HUDEP-2 (cell line): Measurements from ENCODE around the gene SKI.
A peak's percentile ranks its signal among the peaks of the same experiment; 100 is the strongest.

ENCODE experiments used
- DNase-seq, 76 experiments: peaks; one replicate each; lab custom pipeline; 2025; ENCODE audit not compliant: unreplicated experiment in 76 of 76; lab: John Stamatoyannopoulos, UW

Gene SKI

GRCh38 chr1:2228157-2228594 is at the start of gene SKI:
TSS of gene SKI (plus strand) at chr1:2228319. CDS start at chr1:2228767, 448 bp downstream.
- DNase-seq, result no peak

GRCh38 chr1:2178875-2179274 is 49.2 kb upstream of the SKI start:
- no peak for DNase-seq

GRCh38 chr1:2179283-2180013 is 48.7 kb upstream of the SKI start:
- peak in 1 of 76 experiments; percentile 11 for DNase-seq

- no peak for DNase-seq
Measured at GRCh38 chr1:2180297-2181245, 47.5 kb upstream of the SKI start.

- DNase-seq, result no peak
Measured at GRCh38 chr1:2181271-2181670, 46.8 kb upstream of the SKI start.

- no peak for DNase-seq
Measured at GRCh38 chr1:2181752-2182151, 46.4 kb upstream of the SKI start.

- DNase-seq, result no peak
Measured at GRCh38 chr1:2182376-2182775, 45.7 kb upstream of the SKI start.

- DNase-seq, result no peak
Measured at GRCh38 chr1:2183937-2184334, 44.2 kb upstream of the SKI start.

- no peak for DNase-seq
Measured at GRCh38 chr1:2184531-2184930, 43.6 kb upstream of the SKI start.

- no peak for DNase-seq
Measured at GRCh38 chr1:2184934-2185333, 43.2 kb upstream of the SKI start.

- no peak for DNase-seq
Measured at GRCh38 chr1:2185880-2186855, 42.0 kb upstream of the SKI start.

- no peak for DNase-seq
Measured at GRCh38 chr1:2186901-2187300, 41.2 kb upstream of the SKI start.

- peak in 64 of 76 experiments; percentile 4 to 80 (median 47) for DNase-seq
Measured at GRCh38 chr1:2187619-2188018, 40.5 kb upstream of the SKI start.

GRCh38 chr1:2188336-2188735 is 39.8 kb upstream of the SKI start:
- DNase-seq, result no peak

GRCh38 chr1:2189459-2190425 is 38.4 kb upstream of the SKI start:
- DNase-seq, result peak in 73 of 76 experiments; percentile 38 to 93 (median 82)

- DNase-seq, result no peak
Measured at GRCh38 chr1:2190491-2190976, 37.6 kb upstream of the SKI start.

GRCh38 chr1:2192031-2192995 is 35.8 kb upstream of the SKI start:
- DNase-seq, result no peak
